Activated naive CD8-positive, alpha-beta T cell (primary cell): Measurements from ENCODE around the gene SMYD1.

Source experiments
- H3K27ac Mint-ChIP-seq: one replicate; pipeline ENCODE4 v1.8.0; 2021; ENCODE audit warnings: mixed read lengths
- H3K27me3 Mint-ChIP-seq: one replicate; pipeline ENCODE4 v1.8.0; 2021; ENCODE audit warnings: mixed read lengths
- H3K36me3 Mint-ChIP-seq: one replicate; pipeline ENCODE4 v1.8.0; 2021; ENCODE audit warnings: mixed read lengths
- H3K4me1 Mint-ChIP-seq: one replicate; pipeline ENCODE4 v1.8.0; 2021; ENCODE audit warnings: low read depth, mixed read lengths
- H3K4me3 Mint-ChIP-seq: one replicate; pipeline ENCODE4 v1.8.0; 2021; ENCODE audit warnings: mild to moderate bottlenecking, mixed read lengths
- H3K9me3 Mint-ChIP-seq: one replicate; pipeline ENCODE4 v1.8.0; 2021; ENCODE audit warnings: low read depth, mixed read lengths

SMYD1 gene

DNA sequence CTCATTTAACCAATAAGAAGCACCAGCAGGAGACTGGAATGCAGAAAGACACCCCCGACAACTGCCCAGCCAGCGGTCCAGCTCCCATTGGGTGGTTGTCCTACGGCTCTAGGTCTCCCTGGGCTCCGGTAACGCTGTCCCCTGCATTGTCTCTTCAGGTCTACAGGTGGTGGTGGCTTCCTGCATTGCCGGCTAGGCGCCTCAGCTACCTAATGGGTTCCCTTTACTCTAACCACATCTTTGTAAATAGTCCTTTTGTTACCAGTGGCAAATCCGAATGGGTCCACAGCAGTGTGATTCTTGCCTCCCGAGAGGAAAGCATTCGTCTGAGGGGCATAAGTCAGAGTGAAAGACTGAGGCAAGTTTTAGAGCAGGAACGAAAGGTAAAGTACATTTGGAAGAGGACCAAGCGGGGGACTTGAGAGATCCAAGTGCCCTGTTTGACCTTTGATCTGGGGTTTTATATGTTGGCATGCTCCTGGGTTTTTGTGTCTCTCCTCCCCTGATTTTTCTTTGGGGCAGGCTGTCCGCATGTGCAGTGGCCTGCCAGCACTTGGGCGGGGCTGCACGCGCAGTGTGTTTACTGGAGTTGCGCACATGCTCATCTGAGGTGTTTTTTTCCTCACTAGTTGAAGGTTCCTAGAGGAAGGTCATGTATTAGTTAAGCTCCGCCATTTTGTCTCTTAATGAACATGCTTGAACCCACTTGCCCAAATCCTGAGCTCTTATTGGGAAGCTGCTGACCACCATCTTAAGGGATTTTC lies 49.2 kb downstream of the SMYD1 start:
- Mint-ChIP-seq H3K4me1 (no peaks in the 10 kb centered on the region), H3K9me3 (no peaks in the 10 kb centered on the region), H3K27ac (no peak overlapping the region), H3K27me3 (peaks cover 2% of the 10 kb centered on the region), H3K4me3 (no peak overlapping the region), H3K36me3 (no peaks in the 10 kb centered on the region)

DNA sequence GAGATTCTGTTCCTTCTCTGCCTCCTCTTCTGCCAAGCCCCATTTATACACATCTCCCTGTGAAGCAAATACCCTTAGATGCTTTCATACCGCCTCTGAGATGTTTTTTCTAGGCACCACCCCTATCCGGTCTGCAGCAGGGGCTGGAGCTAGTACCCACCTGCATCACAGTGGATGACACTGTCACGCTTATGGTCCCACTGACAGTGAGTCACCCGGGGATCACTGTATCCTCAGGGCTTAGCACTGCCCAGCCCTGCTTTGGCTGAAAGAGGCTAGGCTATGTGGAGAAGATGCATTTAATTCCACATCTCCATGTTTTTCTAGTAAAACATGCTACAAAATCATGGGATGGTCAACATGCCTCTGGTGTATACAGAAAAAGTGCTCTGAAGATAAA lies 50.3 kb downstream of the SMYD1 start:
- Mint-ChIP-seq H3K9me3 (no peaks in the 10 kb centered on the region), H3K36me3 (no peaks in the 10 kb centered on the region), H3K27ac (no peak overlapping the region), H3K4me1 (no peaks in the 10 kb centered on the region), H3K27me3 (peaks cover 2% of the 10 kb centered on the region), H3K4me3 (no peak overlapping the region)

DNA sequence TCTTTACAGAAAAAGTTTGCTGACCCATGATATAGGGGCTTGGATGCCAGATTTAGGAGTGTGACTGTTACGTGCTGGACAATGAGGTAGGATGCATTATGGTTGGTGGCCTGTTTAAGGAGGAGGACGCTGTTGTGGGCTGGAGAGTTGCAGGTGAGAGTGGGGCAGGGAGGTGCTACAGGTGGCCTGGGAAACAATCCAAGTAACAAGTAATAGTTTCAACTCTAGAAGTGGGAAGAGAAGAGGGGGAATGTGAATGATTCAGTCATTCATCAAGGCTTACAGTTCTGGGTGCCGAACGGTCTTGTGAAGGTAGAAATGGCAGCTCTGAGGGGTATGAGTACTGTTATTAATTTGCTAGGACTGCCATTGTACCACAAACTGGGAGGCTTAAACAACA lies 54.1 kb downstream of the SMYD1 start:
- no peak overlapping the region for H3K27ac Mint-ChIP-seq
- H3K4me3 Mint-ChIP-seq = no peak overlapping the region
- no peaks in the 10 kb centered on the region for H3K36me3 Mint-ChIP-seq
- H3K27me3 Mint-ChIP-seq = peaks cover 5% of the 10 kb centered on the region
- no peaks in the 10 kb centered on the region for H3K9me3 Mint-ChIP-seq
- H3K4me1 Mint-ChIP-seq = no peaks in the 10 kb centered on the region

DNA sequence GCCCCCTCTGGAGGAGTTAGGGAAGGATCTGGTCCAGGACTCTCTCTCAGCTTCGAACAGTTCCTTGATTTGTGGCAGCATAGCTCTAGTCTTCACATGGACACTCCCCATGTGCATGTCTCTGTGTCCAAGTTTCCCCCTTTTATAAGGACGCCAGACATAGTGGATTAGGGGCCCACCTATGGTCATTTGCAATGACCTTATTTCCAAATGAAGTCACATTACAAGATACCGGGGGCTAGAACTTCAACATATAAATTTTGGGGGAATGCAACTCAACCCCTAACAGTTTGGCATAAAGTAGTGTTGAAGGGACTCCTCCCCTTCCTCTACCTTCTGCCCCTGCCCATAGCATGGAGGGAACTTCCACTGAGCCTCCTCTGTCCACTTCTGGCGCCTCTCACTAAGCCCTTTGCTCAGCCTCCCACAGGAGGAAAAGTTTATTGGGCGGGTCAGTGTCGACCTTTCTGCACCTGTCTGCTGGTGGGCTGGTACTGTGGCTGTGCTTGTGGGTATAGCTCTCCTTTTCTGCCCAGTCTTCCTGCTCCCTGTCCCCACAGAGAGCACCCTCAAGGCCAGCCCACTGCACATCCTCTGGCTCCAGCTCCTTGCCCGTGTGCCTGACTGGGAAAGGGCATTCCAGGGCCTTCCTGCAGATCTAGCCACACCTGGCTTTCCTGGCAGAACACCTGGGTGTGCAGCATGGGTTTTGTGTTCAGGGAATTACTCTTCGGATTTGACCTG lies 54.7 kb downstream of the SMYD1 start:
- Mint-ChIP-seq H3K4me3 (no peak overlapping the region), H3K4me1 (no peaks in the 10 kb centered on the region), H3K27me3 (peaks cover 5% of the 10 kb centered on the region), H3K36me3 (no peaks in the 10 kb centered on the region), H3K27ac (no peak overlapping the region), H3K9me3 (no peaks in the 10 kb centered on the region)

DNA sequence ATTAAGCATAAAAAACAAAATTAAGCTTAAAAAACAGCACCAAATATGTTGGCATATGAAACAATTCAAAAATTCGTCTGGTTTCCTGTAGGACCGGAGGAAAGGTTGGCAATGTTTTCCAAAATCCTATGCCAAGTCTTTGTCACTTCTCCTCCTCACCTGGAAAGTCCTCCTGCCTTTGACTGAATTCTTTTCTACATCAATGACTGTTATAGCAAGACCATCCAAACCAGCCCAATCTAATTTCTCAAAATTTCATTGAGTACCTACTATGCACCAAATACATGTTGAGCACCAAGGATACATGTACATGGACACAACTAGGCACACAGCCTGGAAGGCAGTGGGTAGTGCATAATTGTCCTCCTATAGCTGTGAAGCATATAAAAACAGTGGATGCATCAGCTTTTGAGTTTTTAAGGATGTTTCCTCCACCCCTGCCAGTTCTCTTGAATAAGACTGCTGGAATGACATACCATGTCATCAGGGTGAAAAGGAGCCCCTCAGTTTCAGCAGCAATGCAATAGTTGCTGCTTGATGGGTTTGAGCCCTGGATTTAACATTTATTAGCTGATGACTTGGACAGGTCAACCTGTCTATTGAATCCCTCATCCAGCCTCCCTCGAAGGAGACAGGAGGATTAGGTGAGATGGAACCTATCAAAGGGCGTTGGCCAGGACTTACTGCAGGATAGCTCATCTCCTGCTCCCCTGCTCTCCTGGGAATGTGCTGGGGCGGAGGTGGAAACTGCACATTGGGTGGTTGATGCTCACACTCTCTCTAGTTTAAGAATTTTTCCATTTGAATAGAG lies 55.7 kb downstream of the SMYD1 start:
- H3K4me1 Mint-ChIP-seq = no peaks in the 10 kb centered on the region
- H3K27ac Mint-ChIP-seq = no peak overlapping the region
- no peaks in the 10 kb centered on the region for H3K9me3 Mint-ChIP-seq
- no peak overlapping the region for H3K4me3 Mint-ChIP-seq
- H3K27me3 Mint-ChIP-seq = peaks cover 5% of the 10 kb centered on the region
- no peaks in the 10 kb centered on the region for H3K36me3 Mint-ChIP-seq

DNA sequence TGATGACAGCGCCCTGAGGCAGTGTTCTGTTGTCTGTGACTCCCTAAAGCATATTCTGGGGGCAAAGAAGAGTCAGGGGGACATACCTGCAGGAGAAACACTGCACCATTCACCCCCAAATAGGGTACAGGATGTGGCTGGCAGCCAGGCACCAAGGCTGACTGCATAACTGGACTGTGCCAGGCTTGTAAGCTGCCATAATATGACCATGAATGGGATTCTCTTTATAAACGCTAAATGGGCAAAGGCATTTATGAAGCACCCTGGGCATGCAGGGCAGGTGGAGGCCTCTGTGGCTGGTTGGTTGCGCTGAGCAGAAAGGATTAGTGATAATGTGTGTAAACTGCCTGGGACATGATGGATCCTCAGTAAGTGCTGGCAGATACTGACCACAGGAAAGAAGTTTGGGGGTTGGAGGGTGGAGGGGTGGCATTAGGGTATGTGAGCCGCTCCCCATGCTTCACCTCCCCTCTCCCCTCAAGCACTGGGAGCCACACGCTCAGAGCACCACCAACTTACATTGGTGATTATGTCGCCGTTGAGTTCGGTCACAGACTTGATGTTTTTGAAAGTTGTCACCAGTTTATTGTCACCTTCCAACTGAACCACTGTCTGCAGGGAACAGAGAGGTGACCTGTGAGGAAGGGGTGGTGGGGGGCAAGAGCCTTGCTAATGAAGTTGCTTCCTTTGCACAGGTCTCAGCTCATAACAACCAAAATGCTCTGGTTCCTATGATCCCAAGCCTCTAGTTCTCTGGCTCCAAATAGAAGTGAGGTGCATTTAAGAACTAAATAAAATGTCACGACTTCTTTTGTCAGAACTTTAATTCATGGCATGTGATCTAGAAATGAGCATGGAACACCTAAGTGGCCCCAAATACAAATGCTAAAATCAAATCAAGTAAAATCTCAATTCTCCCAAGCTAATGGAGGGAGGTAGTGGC lies 56.6 kb downstream of the SMYD1 start:
- Mint-ChIP-seq H3K27me3 (peaks cover 3% of the 10 kb centered on the region), H3K4me1 (no peaks in the 10 kb centered on the region), H3K9me3 (no peaks in the 10 kb centered on the region), H3K4me3 (no peak overlapping the region), H3K36me3 (no peaks in the 10 kb centered on the region), H3K27ac (no peak overlapping the region)

DNA sequence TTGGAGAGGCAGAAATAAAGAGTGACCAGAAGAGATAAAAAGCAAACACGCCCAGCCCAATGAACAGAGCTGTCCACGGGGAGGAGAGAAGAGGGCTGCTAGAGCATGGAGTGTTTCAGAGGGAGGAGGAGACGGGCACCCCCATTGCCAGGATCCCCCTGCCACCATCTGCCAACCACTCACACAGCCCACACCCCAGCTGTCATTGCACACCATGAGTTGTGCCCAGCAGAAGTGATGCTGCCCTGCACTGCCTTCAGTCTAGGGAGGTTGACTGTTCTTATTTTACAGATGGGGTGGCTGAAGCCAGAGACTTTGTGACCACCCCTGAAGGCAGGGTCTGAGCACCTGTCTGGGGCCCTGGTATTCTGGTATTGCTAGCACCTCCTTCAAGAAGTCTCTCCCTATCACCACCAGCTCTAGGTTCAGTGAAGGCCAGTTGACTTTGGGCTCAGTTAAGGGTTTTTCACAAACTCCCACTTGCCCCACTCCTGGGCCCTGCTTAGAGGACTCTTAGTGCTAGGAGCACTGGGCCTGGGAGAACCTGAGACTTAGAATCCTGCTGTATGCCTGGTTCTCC lies 57.8 kb downstream of the SMYD1 start:
- no peaks in the 10 kb centered on the region for H3K4me1 Mint-ChIP-seq
- no peaks in the 10 kb centered on the region for H3K36me3 Mint-ChIP-seq
- H3K27me3 Mint-ChIP-seq = peaks cover 3% of the 10 kb centered on the region
- no peak overlapping the region for H3K4me3 Mint-ChIP-seq
- H3K9me3 Mint-ChIP-seq = no peaks in the 10 kb centered on the region
- H3K27ac Mint-ChIP-seq = no peak overlapping the region

DNA sequence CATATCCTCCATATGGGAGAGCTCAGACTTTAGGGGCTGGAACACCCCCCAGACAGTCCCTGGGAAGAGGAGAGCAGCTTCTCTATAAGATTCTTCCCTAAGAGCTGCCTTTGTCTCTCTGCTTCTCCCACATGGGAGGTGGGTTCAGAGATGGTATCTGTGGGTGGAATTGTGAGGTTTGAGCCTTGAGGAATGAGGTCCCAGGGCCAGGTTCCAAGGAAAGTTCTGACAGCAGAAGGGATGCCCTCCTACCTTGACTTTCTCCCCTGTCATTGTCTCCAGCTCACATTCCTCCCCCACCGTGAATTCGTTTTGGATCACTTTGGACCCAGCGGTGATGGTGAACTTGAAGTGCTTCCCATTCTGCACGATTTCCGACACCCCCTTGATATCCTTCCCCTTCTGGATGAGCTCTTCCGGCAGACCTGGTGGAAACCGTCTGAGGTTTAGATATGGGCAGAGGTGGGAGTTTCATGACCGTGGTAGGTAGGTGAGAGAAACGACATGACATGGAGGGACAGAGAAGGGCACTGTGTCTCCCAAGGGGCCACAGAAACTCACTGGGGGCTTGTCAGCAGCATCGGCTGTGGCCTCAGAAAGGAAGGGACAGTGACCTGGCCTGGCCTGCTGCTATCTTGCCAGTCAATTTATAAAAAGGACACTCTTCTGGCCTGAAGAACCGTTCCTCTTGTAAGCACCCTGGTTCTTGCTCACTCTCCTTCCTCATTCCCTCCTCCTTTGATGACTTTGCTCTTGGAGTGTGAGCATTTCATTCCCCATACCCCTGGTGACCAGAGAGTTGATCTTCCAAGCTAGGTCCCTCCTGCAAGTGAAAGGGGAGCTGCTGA lies 58.5 kb downstream of the SMYD1 start:
- Mint-ChIP-seq H3K9me3 (no peaks in the 10 kb centered on the region), H3K27ac (no peak overlapping the region), H3K27me3 (peaks cover 3% of the 10 kb centered on the region), H3K36me3 (no peaks in the 10 kb centered on the region), H3K4me3 (no peak overlapping the region), H3K4me1 (no peaks in the 10 kb centered on the region)

DNA sequence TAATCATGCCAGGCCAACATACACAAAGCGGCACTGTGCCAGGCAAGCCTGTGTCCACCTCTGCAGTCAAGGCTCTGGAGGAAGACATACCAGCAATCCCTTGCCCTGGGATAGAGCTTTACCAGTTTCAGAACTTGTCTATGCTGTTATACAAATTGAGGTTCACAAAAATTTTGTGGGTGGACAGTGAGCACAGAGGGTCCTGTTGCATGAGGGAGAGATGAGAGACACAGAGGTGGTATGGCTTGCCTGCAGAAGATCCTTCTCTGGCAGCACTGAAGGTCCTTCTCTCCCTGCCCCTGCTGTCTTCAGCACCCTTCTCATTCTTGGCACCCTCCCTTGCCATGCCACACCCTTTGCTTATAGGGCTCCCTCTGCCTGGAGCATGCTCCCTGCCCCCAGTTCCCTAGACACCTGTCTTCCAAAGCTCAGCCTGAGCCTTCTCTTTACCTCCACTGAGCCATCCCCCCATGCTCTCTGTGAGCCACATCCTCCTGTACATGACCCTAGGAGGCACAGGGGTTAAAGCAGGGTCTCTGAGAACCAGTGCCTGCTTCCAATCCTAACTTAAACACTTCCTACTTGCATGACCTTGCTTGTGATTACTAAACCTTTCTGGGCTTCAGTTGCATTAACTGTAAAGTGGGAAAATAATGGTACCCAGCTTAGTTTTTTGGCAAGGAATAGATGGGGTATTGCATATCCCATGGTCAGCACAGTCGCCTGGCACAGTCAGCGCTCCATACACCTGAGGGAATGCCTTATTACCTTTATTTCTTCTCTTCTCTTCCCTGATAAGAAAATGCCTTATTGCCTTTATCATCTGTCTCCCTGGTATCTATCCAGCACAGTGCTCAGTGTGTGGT lies 59.4 kb downstream of the SMYD1 start:
- no peaks in the 10 kb centered on the region for H3K36me3 Mint-ChIP-seq
- H3K4me1 Mint-ChIP-seq = no peaks in the 10 kb centered on the region
- H3K27ac Mint-ChIP-seq = no peak overlapping the region
- peaks cover 3% of the 10 kb centered on the region for H3K27me3 Mint-ChIP-seq
- H3K4me3 Mint-ChIP-seq = no peak overlapping the region
- H3K9me3 Mint-ChIP-seq = no peaks in the 10 kb centered on the region

DNA sequence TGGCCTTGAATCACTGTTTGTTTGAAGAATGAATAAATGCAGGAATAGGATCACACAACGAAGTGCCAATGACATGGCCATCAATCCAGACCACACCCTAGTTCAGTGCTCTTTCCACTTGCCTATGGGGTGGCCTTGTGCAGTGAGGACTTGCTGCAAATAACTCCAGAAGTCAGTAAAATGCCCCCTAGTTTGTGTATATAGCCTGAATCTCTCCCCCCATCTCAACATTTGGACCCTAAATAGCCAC lies 59.9 kb downstream of the SMYD1 start:
- Mint-ChIP-seq H3K36me3 (no peaks in the 10 kb centered on the region), H3K4me3 (no peak overlapping the region), H3K27ac (no peak overlapping the region), H3K9me3 (no peaks in the 10 kb centered on the region), H3K4me1 (no peaks in the 10 kb centered on the region), H3K27me3 (peaks cover 3% of the 10 kb centered on the region)

DNA sequence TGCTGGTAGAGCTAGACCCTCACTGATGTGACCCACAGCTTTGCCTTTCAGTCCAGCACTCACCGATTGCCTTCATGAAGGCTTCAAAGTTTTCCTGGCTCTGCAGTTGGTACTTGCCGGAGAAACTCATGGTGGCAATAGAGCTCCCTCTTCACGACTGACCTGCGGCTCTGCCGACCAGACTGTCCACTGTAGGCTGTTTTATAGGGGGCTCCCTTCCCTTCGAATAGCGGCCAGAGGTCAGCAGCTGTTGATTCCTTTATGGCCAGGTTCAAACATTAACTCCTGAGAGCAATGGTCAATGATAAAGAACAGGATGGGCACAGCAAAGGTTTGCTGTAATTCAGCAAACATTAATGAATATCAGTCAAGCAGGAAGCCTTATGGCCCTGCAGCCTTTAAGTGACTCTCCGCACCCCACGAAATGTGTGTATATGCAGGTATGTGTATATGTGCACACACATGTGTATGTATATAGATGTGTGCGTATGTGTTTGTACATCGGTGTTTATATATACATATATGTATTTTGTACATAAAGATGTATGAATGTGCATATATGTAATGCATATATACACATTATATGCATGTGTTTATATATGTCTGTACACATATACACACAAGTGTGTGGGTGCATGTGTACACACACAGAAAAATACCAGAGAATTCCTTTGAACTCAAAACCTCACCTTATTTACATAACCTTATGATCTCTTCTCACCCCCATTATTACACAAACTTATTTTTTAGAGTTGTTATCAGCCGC lies 60.4 kb downstream of the SMYD1 start, which contains the start of gene FABP1:
Gene FABP1, minus strand, starts transcription at position 175 of the 766 bp plus-strand sequence. Its CDS starts 45 bp downstream, at position 130.
- Mint-ChIP-seq H3K27ac (no peak within 1 kb of the TSS), H3K27me3 (peaks cover 3% of the 10 kb centered on the region), H3K36me3 (no peaks in the 10 kb centered on the region), H3K4me1 (no peaks in the 10 kb centered on the region), H3K4me3 (no peak within 1 kb of the TSS), H3K9me3 (no peaks in the 10 kb centered on the region)

DNA sequence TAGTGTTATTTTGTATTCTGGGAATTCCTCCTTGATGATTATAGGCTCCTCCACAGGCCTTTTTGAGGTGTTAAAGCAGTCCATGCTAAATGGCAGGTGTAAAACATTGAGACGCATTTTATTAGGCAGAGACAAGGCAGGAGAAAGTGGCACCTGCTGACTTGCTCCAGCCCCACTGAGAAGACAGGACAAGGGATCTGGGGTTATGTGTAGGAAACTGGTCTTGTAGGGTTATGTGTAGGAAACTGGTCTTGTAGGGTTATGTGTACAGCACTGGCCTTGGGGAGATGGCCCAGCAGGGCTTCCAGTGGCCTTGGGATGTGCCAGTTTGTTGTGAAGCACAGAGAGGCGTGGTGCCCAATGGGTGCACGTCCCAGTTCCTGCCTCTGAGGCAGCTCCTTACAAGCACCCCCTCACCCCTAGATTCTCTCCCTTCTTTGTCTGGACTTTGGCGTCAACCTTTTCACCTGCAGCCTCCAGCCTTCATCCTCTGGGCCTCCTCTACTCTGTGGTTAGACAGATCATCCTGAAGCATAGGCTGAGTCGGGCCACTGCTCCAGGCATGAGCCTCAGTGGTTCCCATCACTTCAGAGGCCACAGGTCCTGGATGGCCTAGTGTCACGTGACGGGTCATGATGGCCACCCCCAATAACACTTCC lies 61.2 kb downstream of the SMYD1 start:
- peaks cover 3% of the 10 kb centered on the region for H3K27me3 Mint-ChIP-seq
- no peak overlapping the region for H3K4me3 Mint-ChIP-seq
- H3K36me3 Mint-ChIP-seq = no peaks in the 10 kb centered on the region
- no peaks in the 10 kb centered on the region for H3K4me1 Mint-ChIP-seq
- no peaks in the 10 kb centered on the region for H3K9me3 Mint-ChIP-seq
- no peak overlapping the region for H3K27ac Mint-ChIP-seq
